SK-N-SH treated with all-trans-retinoic acid at 6 μM for 48 hours (cell line): ENCODE measurements around the gene PRDM10.

Experiments used
- ATAC-seq: fragments of 200-7000 bp; cut with Tn5 transposase; 3 replicates; pipeline ENCODE4 v1.9.1; 2020; ENCODE audit warnings: mild to moderate bottlenecking, moderate library complexity
- ARNTL ChIP-seq: fragments of 450-650 bp; formaldehyde crosslinking; IDR thresholded peaks from 2 replicates; pipeline ENCODE4 v1.5.0; 2020; ENCODE audit warnings: low read depth, mild to moderate bottlenecking, moderate library complexity, borderline replicate concordance
- BACH2 ChIP-seq: fragments of 250-450 bp; sonication (Bioruptor Pico); IDR thresholded peaks from 2 replicates; pipeline ENCODE4 v1.9.0; 2021; ENCODE audit warnings: mild to moderate bottlenecking, borderline replicate concordance
- CSDC2 ChIP-seq: fragments of 250-450 bp; sonication (Bioruptor Pico); IDR thresholded peaks from 2 replicates; pipeline ENCODE4 v1.5.0; 2020; ENCODE audit warnings: mild to moderate bottlenecking, moderate library complexity
- ESRRG ChIP-seq: fragments of 250-450 bp; sonication (Bioruptor Pico); IDR thresholded peaks from 2 replicates; pipeline ENCODE4 v1.6.1; 2021; ENCODE audit warnings: mild to moderate bottlenecking
- GLIS3 ChIP-seq: fragments of 250-450 bp; sonication (Bioruptor Pico); IDR thresholded peaks from 2 replicates; pipeline ENCODE4 v1.5.0; 2020; ENCODE audit warnings: mild to moderate bottlenecking, moderate library complexity
- ISL1 ChIP-seq: fragments of 250-450 bp; sonication (Bioruptor Pico); IDR thresholded peaks from 2 replicates; pipeline ENCODE4 v2.1.2; 2022; ENCODE audit warnings: mild to moderate bottlenecking, moderate library complexity
- OSR1 ChIP-seq: fragments of 250-450 bp; sonication (Bioruptor Pico); IDR thresholded peaks from 2 replicates; pipeline ENCODE4 v1.8.0; 2022; ENCODE audit warnings: moderate library complexity, mild to moderate bottlenecking, inconsistent platforms
- PPARA ChIP-seq: fragments of 250-450 bp; sonication (Bioruptor Pico); IDR thresholded peaks from 2 replicates; pipeline ENCODE4 v1.5.0; 2020; ENCODE audit warnings: mild to moderate bottlenecking, borderline replicate concordance
- RARB ChIP-seq: fragments of 250-450 bp; sonication (Bioruptor Pico); IDR thresholded peaks from 2 replicates; pipeline ENCODE4 v1.8.0; 2021; ENCODE audit warnings: mild to moderate bottlenecking, moderate library complexity
- SNAI2 ChIP-seq: fragments of 250-450 bp; sonication (Bioruptor Pico); IDR thresholded peaks from 2 replicates; pipeline ENCODE4 v1.5.0; 2020; ENCODE audit warnings: mild to moderate bottlenecking, moderate library complexity
- TCF4 ChIP-seq: fragments of 250-450 bp; sonication (Bioruptor Pico); IDR thresholded peaks from 2 replicates; pipeline ENCODE4 v1.8.0; 2021; ENCODE audit warnings: mild to moderate bottlenecking, moderate library complexity, borderline replicate concordance
- TOX ChIP-seq: fragments of 250-450 bp; sonication (Bioruptor Pico); IDR thresholded peaks from 2 replicates; pipeline ENCODE4 v1.8.0; 2021; ENCODE audit warnings: mild to moderate bottlenecking, moderate library complexity, borderline replicate concordance
- ZC3H10 ChIP-seq: fragments of 250-450 bp; sonication (Bioruptor Pico); IDR thresholded peaks from 2 replicates; pipeline ENCODE4 v1.5.1; 2021; ENCODE audit warnings: mild to moderate bottlenecking, moderate library complexity
- ZFP3 ChIP-seq: fragments of 250-450 bp; sonication (Bioruptor Pico); IDR thresholded peaks from 2 replicates; pipeline ENCODE4 v1.5.0; 2020; ENCODE audit warnings: mild to moderate bottlenecking, moderate library complexity
- ZFP30 ChIP-seq: fragments of 450-650 bp; formaldehyde crosslinking; IDR thresholded peaks from 2 replicates; pipeline ENCODE4 v1.5.0; 2022; ENCODE audit warnings: mild to moderate bottlenecking, moderate library complexity
- ZNF565 ChIP-seq: fragments of 450-650 bp; formaldehyde crosslinking; conservative IDR thresholded peaks from 2 replicates; pipeline ENCODE4 v1.5.0; 2020; ENCODE audit warnings: low read depth, mild to moderate bottlenecking, moderate library complexity
- ZNF70 ChIP-seq: fragments of 450-650 bp; formaldehyde crosslinking; IDR thresholded peaks from 2 replicates; pipeline ENCODE4 v1.5.0; 2020; ENCODE audit warnings: mild to moderate bottlenecking, moderate library complexity
- ZNF8 ChIP-seq: fragments of 450-650 bp; formaldehyde crosslinking; IDR thresholded peaks from 2 replicates; pipeline ENCODE4 v1.5.0; 2020; ENCODE audit warnings: mild to moderate bottlenecking, moderate library complexity
- TF ChIP-seq, protein P1 (sequence below): fragments of 250-450 bp; sonication (Bioruptor Pico); IDR thresholded peaks from 2 replicates; pipeline ENCODE4 v1.8.0; 2020; ENCODE audit warnings: mild to moderate bottlenecking, moderate library complexity, borderline replicate concordance
- TF ChIP-seq, protein P2 (sequence below): fragments of 250-450 bp; sonication (Bioruptor Pico); IDR thresholded peaks from 2 replicates; pipeline ENCODE4 v1.5.1; 2020; ENCODE audit warnings: low read depth, mild to moderate bottlenecking, moderate library complexity
- TF ChIP-seq, protein P3 (sequence below): fragments of 250-450 bp; sonication (Bioruptor Pico); IDR thresholded peaks from 2 replicates; pipeline ENCODE4 v1.5.0; 2020; ENCODE audit warnings: mild to moderate bottlenecking, moderate library complexity
- TF ChIP-seq, protein P4 (sequence below): fragments of 250-450 bp; sonication (Bioruptor Pico); IDR thresholded peaks from 2 replicates; pipeline ENCODE4 v1.8.0; 2021; ENCODE audit warnings: low read depth, mild to moderate bottlenecking, moderate library complexity, borderline replicate concordance
- TF ChIP-seq, protein P5 (sequence below): fragments of 250-450 bp; sonication (Bioruptor Pico); IDR thresholded peaks from 2 replicates; pipeline ENCODE4 v1.5.1; 2021; ENCODE audit warnings: mild to moderate bottlenecking, moderate library complexity

PRDM10 gene

DNA sequence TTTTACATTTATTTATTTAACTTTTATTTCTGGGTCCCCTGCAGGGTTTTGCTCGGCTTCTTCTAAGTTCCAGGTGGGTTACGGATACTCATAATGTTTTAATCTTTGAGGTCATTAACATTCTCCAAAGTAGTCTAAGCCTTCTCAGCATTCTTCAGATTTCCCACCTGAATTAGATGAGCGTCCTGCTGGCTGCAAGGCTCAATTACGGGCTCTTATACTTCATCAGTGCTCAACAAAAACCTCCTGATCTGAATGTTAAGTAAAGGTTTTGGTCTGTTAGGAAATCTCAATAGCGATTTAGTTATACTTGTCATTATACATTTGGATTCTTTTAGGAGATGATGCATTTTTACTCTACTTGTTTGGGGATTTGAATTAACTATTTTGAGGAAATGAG lies 80.0 kb downstream of the PRDM10 start:
- no peak for TF ChIP-seq ISL1
- no peak for TF ChIP-seq ESRRG (CRISPR knock-in tag)
- ATAC-seq: no peak

DNA sequence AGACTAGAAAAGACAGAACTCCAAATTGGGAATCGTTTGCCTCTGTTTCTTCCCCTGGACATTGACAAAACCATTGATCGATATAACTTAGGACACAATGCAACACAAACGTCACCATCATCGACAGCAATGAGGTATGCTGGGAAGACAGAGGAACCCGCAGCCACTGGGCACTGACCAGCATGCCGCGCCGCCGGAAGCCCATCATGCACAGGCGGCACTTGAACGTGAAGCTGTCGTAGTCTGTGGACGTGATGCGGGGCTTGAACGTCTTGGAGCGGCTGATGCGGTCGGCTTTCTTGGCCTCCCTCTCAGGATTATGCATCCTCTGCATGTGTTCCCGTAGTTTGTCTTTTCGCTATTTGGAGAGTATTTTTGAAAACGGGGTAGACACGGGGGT lies 84.3 kb downstream of the PRDM10 start:
- ATAC-seq: no peak
- no peak for TF ChIP-seq ZFP3 (CRISPR knock-in tag)
- no peak for TF ChIP-seq ARNTL
- no peak for TF ChIP-seq SNAI2
- no peak for TF ChIP-seq RARB (CRISPR knock-in tag)
- no peak for TF ChIP-seq TCF4 (CRISPR knock-in tag)
- TF ChIP-seq, protein P1, sequence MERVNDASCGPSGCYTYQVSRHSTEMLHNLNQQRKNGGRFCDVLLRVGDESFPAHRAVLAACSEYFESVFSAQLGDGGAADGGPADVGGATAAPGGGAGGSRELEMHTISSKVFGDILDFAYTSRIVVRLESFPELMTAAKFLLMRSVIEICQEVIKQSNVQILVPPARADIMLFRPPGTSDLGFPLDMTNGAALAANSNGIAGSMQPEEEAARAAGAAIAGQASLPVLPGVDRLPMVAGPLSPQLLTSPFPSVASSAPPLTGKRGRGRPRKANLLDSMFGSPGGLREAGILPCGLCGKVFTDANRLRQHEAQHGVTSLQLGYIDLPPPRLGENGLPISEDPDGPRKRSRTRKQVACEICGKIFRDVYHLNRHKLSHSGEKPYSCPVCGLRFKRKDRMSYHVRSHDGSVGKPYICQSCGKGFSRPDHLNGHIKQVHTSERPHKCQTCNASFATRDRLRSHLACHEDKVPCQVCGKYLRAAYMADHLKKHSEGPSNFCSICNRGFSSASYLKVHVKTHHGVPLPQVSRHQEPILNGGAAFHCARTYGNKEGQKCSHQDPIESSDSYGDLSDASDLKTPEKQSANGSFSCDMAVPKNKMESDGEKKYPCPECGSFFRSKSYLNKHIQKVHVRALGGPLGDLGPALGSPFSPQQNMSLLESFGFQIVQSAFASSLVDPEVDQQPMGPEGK (CRISPR knock-in tag): no peak
- no peak for TF ChIP-seq ZNF70
- no peak for TF ChIP-seq PPARA (CRISPR knock-in tag)
- TF ChIP-seq TOX (CRISPR knock-in tag): no peak
- TF ChIP-seq ZNF565: no peak
- no peak for TF ChIP-seq GLIS3 (CRISPR knock-in tag)
- TF ChIP-seq, protein P2, sequence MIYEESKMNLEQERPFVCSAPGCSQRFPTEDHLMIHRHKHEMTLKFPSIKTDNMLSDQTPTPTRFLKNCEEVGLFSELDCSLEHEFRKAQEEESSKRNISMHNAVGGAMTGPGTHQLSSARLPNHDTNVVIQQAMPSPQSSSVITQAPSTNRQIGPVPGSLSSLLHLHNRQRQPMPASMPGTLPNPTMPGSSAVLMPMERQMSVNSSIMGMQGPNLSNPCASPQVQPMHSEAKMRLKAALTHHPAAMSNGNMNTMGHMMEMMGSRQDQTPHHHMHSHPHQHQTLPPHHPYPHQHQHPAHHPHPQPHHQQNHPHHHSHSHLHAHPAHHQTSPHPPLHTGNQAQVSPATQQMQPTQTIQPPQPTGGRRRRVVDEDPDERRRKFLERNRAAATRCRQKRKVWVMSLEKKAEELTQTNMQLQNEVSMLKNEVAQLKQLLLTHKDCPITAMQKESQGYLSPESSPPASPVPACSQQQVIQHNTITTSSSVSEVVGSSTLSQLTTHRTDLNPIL: no peak
- no peak for TF ChIP-seq OSR1 (CRISPR knock-in tag)
- no peak for TF ChIP-seq BACH2
- no peak for TF ChIP-seq CSDC2 (CRISPR knock-in tag)

DNA sequence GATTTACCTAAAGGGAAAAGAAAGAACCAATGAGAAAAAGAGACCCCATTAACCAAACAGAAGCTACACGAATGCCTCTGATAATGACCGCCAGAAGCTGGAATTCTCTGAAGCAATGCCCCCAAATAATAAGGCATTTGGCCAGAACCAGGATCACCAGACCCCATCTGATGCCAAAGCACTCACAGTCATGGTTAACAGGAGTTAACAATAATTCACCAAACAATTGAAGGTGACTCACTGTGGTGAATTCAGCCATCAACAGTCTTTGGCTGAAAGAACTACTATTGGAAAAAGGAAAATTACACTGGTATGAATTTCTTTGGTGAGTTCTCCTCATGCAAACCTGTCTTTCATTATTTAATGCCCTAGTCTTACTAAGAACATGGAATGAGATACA lies 85.4 kb downstream of the PRDM10 start:
- ATAC-seq: no peak
- TF ChIP-seq TCF4 (CRISPR knock-in tag) (no peak), ZNF8 (no peak)

DNA sequence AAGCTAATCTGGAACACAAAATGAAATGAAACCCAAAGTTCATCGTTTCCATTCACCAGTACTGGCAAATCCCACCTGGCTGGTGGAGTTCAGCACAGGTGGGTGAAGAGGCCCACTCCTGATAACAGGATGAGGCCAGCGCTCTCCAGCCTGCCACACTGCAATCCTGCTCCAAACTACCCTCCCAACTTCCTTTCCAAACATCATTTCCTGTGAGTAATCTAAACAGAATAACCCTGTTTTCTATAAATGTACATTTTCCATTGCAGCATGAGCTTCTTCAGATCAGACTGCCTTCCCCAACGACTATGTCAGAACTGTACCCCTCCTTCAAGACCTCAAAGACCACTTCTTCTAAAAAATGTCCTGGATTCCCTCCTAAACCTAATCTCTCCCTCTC lies 91.3 kb downstream of the PRDM10 start:
- TF ChIP-seq, protein P3, sequence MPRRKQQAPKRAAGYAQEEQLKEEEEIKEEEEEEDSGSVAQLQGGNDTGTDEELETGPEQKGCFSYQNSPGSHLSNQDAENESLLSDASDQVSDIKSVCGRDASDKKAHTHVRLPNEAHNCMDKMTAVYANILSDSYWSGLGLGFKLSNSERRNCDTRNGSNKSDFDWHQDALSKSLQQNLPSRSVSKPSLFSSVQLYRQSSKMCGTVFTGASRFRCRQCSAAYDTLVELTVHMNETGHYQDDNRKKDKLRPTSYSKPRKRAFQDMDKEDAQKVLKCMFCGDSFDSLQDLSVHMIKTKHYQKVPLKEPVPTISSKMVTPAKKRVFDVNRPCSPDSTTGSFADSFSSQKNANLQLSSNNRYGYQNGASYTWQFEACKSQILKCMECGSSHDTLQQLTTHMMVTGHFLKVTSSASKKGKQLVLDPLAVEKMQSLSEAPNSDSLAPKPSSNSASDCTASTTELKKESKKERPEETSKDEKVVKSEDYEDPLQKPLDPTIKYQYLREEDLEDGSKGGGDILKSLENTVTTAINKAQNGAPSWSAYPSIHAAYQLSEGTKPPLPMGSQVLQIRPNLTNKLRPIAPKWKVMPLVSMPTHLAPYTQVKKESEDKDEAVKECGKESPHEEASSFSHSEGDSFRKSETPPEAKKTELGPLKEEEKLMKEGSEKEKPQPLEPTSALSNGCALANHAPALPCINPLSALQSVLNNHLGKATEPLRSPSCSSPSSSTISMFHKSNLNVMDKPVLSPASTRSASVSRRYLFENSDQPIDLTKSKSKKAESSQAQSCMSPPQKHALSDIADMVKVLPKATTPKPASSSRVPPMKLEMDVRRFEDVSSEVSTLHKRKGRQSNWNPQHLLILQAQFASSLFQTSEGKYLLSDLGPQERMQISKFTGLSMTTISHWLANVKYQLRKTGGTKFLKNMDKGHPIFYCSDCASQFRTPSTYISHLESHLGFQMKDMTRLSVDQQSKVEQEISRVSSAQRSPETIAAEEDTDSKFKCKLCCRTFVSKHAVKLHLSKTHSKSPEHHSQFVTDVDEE (CRISPR knock-in tag): no peak
- no peak for TF ChIP-seq ZFP30 (CRISPR knock-in tag)
- no peak for TF ChIP-seq ESRRG (CRISPR knock-in tag)
- TF ChIP-seq ZNF70: no peak
- TF ChIP-seq, protein P1 (CRISPR knock-in tag): no peak
- no peak for TF ChIP-seq OSR1 (CRISPR knock-in tag)
- no peak for TF ChIP-seq ZC3H10 (CRISPR knock-in tag)
- TF ChIP-seq ZNF8: no peak
- TF ChIP-seq, protein P4, sequence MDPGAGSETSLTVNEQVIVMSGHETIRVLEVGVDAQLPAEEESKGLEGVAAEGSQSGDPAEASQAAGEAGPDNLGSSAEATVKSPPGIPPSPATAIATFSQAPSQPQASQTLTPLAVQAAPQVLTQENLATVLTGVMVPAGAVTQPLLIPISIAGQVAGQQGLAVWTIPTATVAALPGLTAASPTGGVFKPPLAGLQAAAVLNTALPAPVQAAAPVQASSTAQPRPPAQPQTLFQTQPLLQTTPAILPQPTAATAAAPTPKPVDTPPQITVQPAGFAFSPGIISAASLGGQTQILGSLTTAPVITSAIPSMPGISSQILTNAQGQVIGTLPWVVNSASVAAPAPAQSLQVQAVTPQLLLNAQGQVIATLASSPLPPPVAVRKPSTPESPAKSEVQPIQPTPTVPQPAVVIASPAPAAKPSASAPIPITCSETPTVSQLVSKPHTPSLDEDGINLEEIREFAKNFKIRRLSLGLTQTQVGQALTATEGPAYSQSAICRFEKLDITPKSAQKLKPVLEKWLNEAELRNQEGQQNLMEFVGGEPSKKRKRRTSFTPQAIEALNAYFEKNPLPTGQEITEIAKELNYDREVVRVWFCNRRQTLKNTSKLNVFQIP (CRISPR knock-in tag): no peak
- no peak for TF ChIP-seq ZFP3 (CRISPR knock-in tag)
- TF ChIP-seq GLIS3 (CRISPR knock-in tag): no peak
- TF ChIP-seq ZNF565: no peak
- no peak for TF ChIP-seq ISL1
- TF ChIP-seq BACH2: no peak
- no peak for TF ChIP-seq TOX (CRISPR knock-in tag)
- TF ChIP-seq CSDC2 (CRISPR knock-in tag): no peak
- TF ChIP-seq SNAI2: no peak
- TF ChIP-seq, protein P2: no peak
- TF ChIP-seq, protein P5, sequence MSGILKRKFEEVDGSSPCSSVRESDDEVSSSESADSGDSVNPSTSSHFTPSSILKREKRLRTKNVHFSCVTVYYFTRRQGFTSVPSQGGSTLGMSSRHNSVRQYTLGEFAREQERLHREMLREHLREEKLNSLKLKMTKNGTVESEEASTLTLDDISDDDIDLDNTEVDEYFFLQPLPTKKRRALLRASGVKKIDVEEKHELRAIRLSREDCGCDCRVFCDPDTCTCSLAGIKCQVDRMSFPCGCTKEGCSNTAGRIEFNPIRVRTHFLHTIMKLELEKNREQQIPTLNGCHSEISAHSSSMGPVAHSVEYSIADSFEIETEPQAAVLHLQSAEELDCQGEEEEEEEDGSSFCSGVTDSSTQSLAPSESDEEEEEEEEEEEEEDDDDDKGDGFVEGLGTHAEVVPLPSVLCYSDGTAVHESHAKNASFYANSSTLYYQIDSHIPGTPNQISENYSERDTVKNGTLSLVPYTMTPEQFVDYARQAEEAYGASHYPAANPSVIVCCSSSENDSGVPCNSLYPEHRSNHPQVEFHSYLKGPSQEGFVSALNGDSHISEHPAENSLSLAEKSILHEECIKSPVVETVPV: no peak
- TF ChIP-seq TCF4 (CRISPR knock-in tag): no peak
- ATAC-seq: no peak
